NB4 (cell line): Measurements from ENCODE around the gene CPNE5.

Experiments used
- DNase-seq: peaks from one replicate; pipeline ENCODE4 v3.0.0; 2010; ENCODE audit warnings: low read depth
- H3K4me3 ChIP-seq: one replicate; pipeline ENCODE4 v1.5.1; 2011; ENCODE audit warnings: mild to moderate bottlenecking, low read depth, low read length, moderate library complexity
- MYC ChIP-seq: IDR thresholded peaks from 2 replicates; pipeline ENCODE4 v1.6.1; 2011; ENCODE audit warnings: low read depth, low read length
- POLR2A ChIP-seq: IDR thresholded peaks from 2 replicates; pipeline ENCODE4 v1.6.1; 2011; ENCODE audit warnings: mild to moderate bottlenecking; ENCODE audit not compliant: insufficient read length; ENCODE audit errors: extremely low read depth
- TF ChIP-seq, protein P1 (sequence below): IDR thresholded peaks from 2 replicates; pipeline ENCODE4 v1.6.1; 2011; ENCODE audit warnings: low read depth, low read length
- TF ChIP-seq, protein P2 (sequence below): IDR thresholded peaks from one replicate; pipeline ENCODE4 v1.5.1; 2012; ENCODE audit warnings: low read depth, low read length

The CPNE5 gene

DNA sequence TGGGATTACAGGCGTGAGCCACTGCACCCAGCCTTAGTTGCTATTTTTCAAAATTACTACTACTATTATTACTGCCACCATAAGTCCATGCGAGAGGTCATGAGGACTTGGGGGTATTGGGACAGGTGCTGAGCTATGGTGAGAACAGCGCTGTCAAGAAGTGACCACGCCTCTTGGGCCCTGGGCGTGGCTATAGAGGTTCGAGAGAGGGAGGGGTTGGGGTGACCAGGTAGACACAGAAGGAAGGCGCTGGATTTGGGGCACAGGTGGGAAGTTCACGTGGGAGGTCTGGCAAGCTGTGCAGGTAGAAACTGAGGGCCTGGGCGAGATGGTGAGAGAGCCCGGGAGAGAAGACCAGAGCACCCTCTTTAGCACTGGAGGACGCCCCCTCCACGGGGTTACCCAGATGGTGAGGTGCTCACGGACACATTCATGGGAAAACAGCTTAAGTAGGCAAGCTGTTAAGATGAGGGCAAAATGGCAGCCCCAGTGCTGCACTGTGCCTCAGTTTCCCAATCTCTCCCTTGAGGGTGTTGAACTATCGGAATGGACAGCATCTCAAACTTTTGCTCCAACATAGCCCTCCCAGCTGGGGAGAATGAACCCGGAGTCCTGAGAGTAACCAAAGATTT lies 80.6 kb downstream of the CPNE5 start:
- TF ChIP-seq, protein P1, sequence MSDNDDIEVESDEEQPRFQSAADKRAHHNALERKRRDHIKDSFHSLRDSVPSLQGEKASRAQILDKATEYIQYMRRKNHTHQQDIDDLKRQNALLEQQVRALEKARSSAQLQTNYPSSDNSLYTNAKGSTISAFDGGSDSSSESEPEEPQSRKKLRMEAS, result no peak
- TF ChIP-seq, protein P2, sequence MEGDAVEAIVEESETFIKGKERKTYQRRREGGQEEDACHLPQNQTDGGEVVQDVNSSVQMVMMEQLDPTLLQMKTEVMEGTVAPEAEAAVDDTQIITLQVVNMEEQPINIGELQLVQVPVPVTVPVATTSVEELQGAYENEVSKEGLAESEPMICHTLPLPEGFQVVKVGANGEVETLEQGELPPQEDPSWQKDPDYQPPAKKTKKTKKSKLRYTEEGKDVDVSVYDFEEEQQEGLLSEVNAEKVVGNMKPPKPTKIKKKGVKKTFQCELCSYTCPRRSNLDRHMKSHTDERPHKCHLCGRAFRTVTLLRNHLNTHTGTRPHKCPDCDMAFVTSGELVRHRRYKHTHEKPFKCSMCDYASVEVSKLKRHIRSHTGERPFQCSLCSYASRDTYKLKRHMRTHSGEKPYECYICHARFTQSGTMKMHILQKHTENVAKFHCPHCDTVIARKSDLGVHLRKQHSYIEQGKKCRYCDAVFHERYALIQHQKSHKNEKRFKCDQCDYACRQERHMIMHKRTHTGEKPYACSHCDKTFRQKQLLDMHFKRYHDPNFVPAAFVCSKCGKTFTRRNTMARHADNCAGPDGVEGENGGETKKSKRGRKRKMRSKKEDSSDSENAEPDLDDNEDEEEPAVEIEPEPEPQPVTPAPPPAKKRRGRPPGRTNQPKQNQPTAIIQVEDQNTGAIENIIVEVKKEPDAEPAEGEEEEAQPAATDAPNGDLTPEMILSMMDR, result no peak
- no peak for TF ChIP-seq MYC
- DNase-seq, result no peak
- H3K4me3 ChIP-seq, result no peak overlapping the region

DNA sequence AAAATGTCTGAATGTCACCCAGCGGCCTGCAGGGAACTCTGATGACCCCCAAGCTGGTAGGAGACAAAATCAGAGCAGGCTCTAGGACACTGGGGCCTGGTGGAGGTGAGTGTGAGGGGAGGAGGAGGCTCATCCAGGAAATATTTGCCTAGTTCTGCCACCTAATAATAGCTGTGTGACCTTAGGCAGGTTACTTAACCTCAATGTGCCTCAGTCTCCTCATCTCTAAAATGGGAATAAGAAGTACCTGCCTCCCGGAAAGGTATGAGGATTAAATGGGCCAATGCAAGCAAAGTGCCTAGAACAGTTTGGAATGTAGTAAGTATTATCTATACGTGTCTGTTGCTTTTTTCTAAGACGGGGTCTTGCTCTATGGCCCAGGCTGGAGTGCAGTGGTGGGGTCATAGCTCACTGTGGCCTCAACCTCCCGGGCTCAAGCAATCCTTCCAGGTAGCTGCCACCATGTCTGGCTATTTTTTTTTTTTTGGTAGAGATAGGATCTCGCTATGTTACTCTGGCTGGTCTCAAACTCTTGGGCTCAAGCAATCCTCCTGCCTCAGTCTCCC lies 81.2 kb downstream of the CPNE5 start:
- TF ChIP-seq, protein P2, result no peak
- TF ChIP-seq MYC, result no peak
- no peak overlapping the region for H3K4me3 ChIP-seq
- DNase-seq, result no peak

DNA sequence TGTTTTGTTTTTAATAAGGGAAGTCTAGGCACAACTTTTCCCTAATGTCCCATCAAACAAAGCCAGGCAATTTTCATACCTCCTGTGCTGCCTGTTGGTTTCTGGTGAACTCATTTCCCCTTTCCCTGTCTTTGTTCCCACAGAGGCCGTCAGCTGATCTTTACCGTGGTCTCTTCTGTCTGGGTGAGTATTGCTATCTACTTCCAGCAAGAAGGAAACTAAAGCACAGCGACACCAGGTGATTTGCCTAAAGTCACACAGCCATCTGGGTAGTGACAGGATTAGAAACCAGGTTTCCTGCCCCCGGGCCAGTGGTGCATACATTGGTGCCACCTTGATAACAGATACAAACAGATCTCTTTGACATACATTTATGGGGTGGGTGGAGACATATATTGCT lies 82.0 kb downstream of the CPNE5 start:
- H3K4me3 ChIP-seq, result no peak overlapping the region
- TF ChIP-seq, protein P1, result no peak
- no peak for TF ChIP-seq MYC
- TF ChIP-seq, protein P2, result no peak
- no peak for TF ChIP-seq POLR2A
- no peak for DNase-seq

DNA sequence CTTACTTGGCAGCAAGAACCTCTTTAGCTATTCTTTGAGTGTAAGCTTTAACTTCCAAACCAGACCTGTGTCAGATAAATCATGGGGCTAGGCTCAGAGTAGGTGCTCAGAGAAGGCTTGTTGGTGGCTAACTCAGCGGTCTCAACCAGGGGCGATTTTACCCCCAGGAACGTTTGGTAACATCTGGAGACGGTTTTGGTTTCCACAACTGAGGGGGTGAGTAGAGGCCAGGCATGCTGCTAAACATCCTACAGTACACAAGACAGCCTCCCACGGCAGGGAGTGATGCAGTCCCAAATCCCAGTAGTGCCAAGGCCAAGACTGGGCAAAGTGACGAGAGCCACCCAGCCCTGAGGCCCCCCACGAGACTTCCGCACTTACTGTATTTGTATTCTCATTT lies 82.5 kb downstream of the CPNE5 start:
- TF ChIP-seq, protein P2, result no peak
- TF ChIP-seq, protein P1, result no peak
- TF ChIP-seq MYC, result no peak
- no peak for TF ChIP-seq POLR2A
- H3K4me3 ChIP-seq, result no peak overlapping the region
- DNase-seq, result no peak

DNA sequence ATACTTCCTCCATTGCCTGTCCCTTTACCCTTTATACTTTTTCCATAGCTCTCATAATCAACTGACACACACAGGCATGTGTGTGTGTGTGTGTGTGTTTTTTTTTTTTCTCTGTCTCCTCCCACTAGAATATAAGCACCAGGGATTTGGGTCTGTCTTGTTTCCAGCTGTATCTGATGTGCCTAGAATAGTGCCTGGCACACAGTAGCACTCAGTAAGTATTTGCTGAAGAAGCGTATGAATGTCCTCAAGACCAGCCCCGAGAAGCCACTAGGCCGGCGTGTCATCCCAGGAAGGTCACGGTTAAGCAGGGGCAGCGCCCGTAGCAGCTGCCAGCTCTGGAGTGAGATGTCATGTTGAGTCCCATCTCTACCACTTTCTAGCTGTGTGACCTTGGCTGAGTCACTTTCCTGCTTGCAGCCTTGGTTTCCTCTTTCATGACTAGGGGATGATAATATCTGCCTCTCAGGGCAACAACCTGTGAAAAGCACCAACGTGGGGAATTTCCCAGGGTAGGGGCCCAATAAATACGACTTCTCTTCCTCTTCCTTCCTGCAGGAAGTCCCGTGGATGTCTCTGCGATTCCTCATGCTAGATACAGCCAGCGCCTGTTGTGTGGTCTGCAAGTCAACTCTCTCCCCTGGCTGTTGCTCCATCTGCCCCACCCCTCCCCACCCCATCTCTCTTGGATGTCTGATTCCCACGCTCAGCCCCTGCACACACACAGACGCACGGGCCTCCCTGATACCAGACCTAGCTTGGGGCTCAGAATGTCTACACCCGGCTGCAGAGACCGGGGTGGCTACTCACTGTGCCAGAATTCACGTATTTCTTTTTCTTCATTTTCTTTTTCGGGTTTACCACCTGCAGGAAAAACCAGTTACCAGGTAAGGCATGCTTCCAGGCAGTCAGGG lies 83.6 kb downstream of the CPNE5 start:
- DNase-seq, result peak; percentile 87
- H3K4me3 ChIP-seq, result no peak overlapping the region
- TF ChIP-seq, protein P2, result no peak
- no peak for TF ChIP-seq MYC
- TF ChIP-seq POLR2A, result no peak
- TF ChIP-seq, protein P1, result no peak
